GM10248 (cell line): ENCODE data around the gene HECA.

Experiments
- CTCF ChIA-PET: fragments of 300-600 bp; sonication (Branson Sonifier 250); formaldehyde crosslinking; extraction: SDS; loops from one replicate; lab custom pipeline; 2021; ENCODE audit warnings: antibody characterized with exemption; lab: Yijun Ruan, JAX
- POLR2A ChIA-PET: fragments of 350-650 bp; sonication (Branson Sonifier 250); formaldehyde crosslinking; extraction: SDS; loops from one replicate; lab custom pipeline; 2020; ENCODE audit warnings: antibody characterized with exemption; lab: Yijun Ruan, JAX
- DNase-seq: peaks from one replicate; pipeline ENCODE4 v3.0.0; 2012; ENCODE audit errors: extremely low spot score
- CTCF ChIP-seq: IDR thresholded peaks from 2 replicates; pipeline ENCODE4 v1.5.1; 2012; ENCODE audit warnings: mild to moderate bottlenecking, low read depth; ENCODE audit errors: extremely low read depth, missing control alignments, control extremely low read depth

Gene HECA

DNA sequence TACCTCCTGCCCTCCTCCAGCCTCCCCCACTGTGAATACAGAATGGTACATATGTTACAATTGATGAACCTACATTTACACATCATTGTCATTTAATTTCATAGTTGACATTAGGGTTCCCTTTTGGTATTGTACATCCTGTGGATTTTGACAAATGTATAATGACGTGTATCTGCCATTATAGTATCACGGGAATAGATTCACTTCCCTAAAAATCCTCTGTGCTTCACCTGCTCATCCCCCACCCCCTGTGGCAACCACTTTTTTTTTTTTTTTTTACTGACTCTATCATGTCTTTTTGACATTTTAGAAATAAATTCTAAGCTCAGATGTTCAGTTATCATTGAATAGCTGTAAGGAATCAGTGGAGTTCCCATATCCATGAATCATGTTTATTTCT, 30.4 kb downstream of the HECA start:
- ChIA-PET POLR2A (no interaction called here), CTCF (interaction anchor here (1.1 to 1.8 kb wide), 4 partner anchors 9 to 85 kb away, joined by 3 to 6 read pairs (median 4); no protein-coding TSS in a partner anchor)
- no peak for DNase-seq
- no peak for TF ChIP-seq CTCF

DNA sequence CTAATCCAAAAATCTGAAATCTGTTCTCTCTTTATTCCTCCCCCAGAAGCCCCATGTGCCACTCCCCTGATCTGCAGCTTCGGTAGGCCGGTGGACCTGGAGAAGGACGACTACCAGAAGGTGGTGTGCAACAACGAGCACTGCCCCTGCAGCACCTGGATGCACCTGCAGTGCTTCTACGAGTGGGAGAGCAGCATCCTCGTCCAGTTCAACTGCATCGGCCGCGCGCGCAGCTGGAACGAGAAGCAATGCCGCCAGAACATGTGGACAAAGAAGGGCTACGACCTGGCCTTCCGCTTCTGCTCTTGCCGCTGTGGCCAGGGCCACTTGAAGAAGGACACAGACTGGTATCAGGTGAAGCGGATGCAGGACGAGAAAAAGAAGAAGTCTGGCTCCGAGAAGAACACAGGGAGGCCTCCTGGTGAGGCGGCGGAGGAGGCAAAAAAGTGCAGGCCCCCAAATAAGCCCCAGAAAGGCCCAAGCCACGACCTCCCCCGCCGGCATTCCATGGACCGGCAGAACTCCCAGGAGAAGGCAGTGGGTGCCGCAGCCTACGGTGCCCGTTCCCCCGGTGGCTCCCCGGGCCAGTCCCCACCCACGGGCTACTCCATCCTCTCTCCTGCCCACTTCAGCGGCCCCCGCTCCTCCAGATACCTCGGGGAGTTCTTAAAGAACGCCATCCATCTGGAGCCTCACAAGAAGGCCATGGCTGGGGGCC, 31.5 kb downstream of the HECA start:
- no peak for DNase-seq
- POLR2A ChIA-PET = no interaction called here
- no peak for TF ChIP-seq CTCF
- CTCF ChIA-PET = interaction anchor here (1.0 to 1.8 kb wide), 3 partner anchors 8 to 84 kb away, joined by 3 to 6 read pairs (median 4); no protein-coding TSS in a partner anchor

GRCh38 chr6:139166956-139167313, 32.1 kb downstream of the HECA start:
- POLR2A ChIA-PET = no interaction called here
- DNase-seq = no peak
- CTCF ChIA-PET = interaction anchor here (1.0 kb wide), 1 partner anchor 11 kb away, joined by 3 read pairs; no protein-coding TSS in a partner anchor
- no peak for TF ChIP-seq CTCF

DNA sequence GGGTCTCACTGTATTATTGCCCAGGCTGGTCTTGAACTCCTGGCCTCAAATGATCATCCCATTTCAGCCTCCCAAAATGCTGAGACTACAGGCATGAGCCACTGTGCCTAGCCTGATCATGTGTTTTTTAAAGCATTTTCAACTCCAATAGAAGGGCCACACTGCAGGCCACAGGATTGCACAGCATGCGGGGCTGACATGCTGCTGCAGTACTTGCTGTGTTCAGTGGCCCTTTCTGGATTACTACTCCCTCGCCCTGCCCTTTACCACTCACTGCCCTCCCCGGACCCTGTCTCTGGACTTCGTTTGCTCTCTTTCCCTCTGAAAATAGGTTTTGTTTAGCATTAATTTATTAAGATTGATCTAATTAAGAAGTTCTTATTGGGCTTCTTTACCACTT, 37.3 kb downstream of the HECA start:
- TF ChIP-seq CTCF = no peak
- DNase-seq = no peak
- ChIA-PET POLR2A (no interaction called here), CTCF (interaction anchor here (1.7 to 3.3 kb wide), 3 partner anchors 9 to 49 kb away, joined by 4 to 11 read pairs (median 5); no protein-coding TSS in a partner anchor)

DNA sequence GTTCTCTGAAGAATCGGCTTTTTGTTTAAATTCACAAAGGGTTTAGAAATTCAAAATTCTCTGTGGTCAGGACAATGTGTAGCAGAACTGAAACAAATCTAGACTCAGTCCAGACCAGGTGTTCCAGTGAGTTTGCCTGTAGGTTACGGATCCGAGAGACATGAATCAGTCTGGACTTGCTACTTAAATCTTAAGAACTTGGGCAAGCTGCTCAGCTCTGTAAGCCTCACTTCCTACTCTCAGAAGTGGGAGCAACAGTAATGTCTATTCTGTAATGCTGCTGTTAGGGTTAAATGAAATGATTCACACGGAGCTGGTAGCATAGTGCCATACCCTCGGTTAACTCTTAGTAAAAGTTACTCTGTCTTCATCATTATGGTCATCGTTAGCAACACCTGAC, 37.7 kb downstream of the HECA start:
- CTCF ChIA-PET = interaction anchor here (3.3 kb wide), 1 partner anchor 10 kb away, joined by 11 read pairs; no protein-coding TSS in a partner anchor
- POLR2A ChIA-PET = no interaction called here
- no peak for TF ChIP-seq CTCF

DNA sequence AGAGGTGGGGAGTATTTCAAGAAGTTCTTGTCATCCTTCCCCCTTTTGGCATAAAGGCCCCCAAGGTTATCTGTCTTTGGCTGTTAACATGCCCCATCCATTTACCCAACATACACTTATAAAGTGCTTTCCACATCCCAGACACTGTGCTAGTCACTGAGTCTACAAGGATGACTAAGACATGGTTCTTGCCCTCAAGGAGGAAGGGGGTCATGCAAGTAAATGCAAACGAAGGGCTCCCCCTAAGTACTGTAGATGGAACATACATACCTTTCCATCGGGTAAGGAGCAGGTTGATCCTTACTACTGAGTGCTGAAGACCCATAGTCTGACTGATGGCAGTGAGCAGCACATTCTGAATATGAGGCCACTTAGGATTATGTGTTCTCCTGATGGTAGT, 38.3 kb downstream of the HECA start:
- ChIA-PET POLR2A (no interaction called here), CTCF (interaction anchor here (1.0 to 3.3 kb wide), 4 partner anchors 10 to 196 kb away, joined by 3 to 11 read pairs (median 4); no protein-coding TSS in a partner anchor)

More for the DNA sequence above, 37.7 kb downstream of the HECA start:
- no peak for DNase-seq

More for the DNA sequence above, 38.3 kb downstream of the HECA start:
- no peak for DNase-seq
- TF ChIP-seq CTCF = no peak
